GM21423 (cell line): ENCODE measurements around the gene NRF1.

Experiments used
- ATAC-seq: cut with Tn5 transposase; IDR thresholded peaks from one replicate; pipeline ENCODE4 v1.9.1; 2021; ENCODE audit warnings: mild to moderate bottlenecking, moderate library complexity; ENCODE audit not compliant: unreplicated experiment

NRF1 gene

GRCh38 chr7:129724796-129725195 is 113.3 kb downstream of the NRF1 start:
- no peak for ATAC-seq

GRCh38 chr7:129728875-129729467 is 117.5 kb downstream of the NRF1 start:
- ATAC-seq, result no peak

- no peak for ATAC-seq
Measured at GRCh38 chr7:129729511-129729910, 118.0 kb downstream of the NRF1 start.

GRCh38 chr7:129730159-129730558 is 118.6 kb downstream of the NRF1 start:
- ATAC-seq, result no peak

GRCh38 chr7:129734400-129734799 is 122.9 kb downstream of the NRF1 start:
- ATAC-seq, result no peak

- ATAC-seq, result no peak
Measured at GRCh38 chr7:129739427-129739826, 127.9 kb downstream of the NRF1 start.

- ATAC-seq, result no peak
Measured at GRCh38 chr7:129740574-129741410, 129.3 kb downstream of the NRF1 start.

- ATAC-seq, result no peak
Measured at GRCh38 chr7:129741743-129742213, 130.3 kb downstream of the NRF1 start.

- no peak for ATAC-seq
Measured at GRCh38 chr7:129742256-129742655, 130.7 kb downstream of the NRF1 start.

GRCh38 chr7:129746857-129747529 is 135.5 kb downstream of the NRF1 start:
- no peak for ATAC-seq

GRCh38 chr7:129748356-129749109 is 137.0 kb downstream of the NRF1 start:
- no peak for ATAC-seq

GRCh38 chr7:129750091-129750490 is 138.6 kb downstream of the NRF1 start:
- no peak for ATAC-seq

GRCh38 chr7:129750501-129750900 is 139.0 kb downstream of the NRF1 start:
- ATAC-seq, result no peak

GRCh38 chr7:129751916-129752315 is 140.4 kb downstream of the NRF1 start:
- no peak for ATAC-seq

- ATAC-seq, result no peak
Measured at GRCh38 chr7:129752760-129753159, 141.2 kb downstream of the NRF1 start.

GRCh38 chr7:129754406-129754805 is 142.9 kb downstream of the NRF1 start:
- ATAC-seq, result no peak

GRCh38 chr7:129757991-129758390 is 146.5 kb downstream of the NRF1 start:
- ATAC-seq, result no peak

- no peak for ATAC-seq
Measured at GRCh38 chr7:129762387-129762969, 151.0 kb downstream of the NRF1 start.

- ATAC-seq, result no peak
Measured at GRCh38 chr7:129764247-129765084, 152.9 kb downstream of the NRF1 start.

GRCh38 chr7:129765352-129765751 is 153.8 kb downstream of the NRF1 start:
- no peak for ATAC-seq
